C1 segment of cervical spinal cord (tissue), 14 donors: Measurements from ENCODE around the gene FAM163B.

Experiments used
- DNase-seq, 14 donors: peaks; one replicate each; lab custom pipeline; 2025; lab: John Stamatoyannopoulos, UW

Gene FAM163B

DNA sequence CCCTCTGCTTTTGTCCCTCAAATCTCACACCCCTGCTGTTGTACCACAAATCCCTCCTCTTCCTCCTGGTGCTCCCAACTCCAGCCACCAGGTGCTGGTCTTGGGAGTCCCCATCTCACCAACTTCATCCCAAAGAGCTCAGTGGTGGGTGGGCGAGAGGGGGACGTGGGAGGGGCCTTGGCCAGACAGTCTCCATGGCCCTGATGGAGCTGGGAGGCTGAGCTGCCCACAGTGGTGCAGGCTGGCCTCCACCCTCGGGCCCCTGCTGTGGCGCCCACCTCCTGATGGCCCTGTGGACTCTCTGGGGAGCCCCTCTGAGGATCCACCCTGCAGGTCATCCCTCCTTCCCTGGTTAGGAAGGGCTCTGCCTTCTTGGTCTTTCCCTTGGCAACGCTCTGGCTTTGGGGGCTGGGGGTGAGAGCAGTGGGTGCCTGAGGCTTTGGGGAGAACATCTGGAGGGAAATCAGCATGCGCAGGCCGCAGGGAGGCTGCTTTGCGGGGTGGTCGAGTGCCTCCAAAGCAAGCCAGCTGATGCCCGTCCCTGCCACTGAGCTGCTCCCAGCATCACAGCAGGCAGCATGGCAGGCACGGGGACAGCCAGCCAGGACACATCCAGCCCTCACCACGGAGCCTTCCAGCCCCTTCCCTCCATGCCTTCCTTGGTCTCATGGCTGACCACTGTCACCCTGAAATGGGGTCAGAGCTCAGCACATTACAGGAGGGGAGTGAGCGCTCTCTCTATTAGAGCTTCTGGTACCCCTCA lies 7.6 kb upstream of the FAM163B start:
- DNase-seq: no peak

DNA sequence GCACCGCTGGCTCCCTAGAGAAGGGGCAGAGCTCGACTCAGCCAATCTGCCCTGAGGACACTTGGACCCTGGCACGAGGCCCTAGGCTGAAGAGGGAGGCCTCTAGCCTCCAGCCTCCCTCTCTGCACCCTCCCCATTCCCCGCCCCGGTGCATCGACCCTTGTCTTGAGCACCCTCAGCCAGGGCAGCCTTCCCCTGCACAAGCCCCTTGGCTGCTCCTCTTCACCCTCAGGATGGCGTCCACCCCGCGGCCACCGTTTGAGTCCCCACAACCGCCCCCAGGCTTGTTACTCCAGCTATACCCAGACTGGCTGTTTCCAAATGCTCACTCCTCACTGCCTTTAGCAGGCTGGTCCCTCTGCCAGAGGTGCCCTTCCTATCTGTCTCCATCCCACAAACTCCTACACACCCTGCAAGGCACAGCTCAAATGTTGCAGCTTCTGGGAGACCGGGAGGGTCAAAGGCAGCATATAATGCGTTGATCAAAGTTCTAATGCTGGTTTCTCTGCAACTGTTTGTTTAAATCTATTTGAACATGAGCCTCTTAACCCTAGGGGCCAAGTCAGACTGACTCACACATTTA lies 6.5 kb upstream of the FAM163B start:
- DNase-seq: no peak

DNA sequence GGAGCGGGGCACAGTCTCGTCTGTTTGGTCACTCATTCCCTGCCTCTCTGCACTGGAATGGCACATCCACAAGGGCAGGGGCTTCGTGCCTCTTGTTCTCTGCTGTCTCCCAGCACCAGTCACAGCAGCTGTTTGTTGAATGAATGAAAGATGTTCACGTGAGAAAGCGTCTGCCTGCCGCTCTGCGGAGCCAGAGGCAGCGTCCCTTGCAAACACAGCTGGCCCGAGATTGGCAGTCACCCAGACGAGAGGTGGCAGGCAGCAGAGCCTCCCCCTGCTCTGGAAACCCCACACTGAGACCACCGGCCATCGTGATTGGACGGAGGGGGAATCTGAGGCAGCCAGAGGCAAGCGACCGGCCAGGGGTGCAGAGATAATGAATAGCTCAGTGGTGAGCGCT lies 6.0 kb upstream of the FAM163B start:
- DNase-seq: no peak

DNA sequence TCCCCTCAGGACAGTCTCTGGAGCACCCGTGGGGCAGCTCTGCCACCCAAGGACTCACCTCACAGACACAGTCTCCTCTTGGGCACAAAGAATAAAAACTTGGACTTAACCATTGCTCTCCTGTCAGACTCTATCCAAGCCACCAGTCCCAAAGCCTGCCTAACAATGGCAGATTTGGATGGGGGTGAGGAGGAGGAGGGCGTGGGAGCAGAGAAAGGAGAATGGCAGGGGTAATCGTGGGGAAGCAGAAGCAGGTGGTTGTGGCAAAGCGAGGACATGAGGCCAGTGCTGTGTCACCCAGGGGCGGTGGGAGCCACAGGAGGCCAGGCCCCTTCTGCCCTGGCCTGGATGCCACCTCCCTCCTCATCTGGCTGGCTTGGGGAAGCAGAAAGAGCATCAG lies 5.5 kb upstream of the FAM163B start:
- DNase-seq: no peak

DNA sequence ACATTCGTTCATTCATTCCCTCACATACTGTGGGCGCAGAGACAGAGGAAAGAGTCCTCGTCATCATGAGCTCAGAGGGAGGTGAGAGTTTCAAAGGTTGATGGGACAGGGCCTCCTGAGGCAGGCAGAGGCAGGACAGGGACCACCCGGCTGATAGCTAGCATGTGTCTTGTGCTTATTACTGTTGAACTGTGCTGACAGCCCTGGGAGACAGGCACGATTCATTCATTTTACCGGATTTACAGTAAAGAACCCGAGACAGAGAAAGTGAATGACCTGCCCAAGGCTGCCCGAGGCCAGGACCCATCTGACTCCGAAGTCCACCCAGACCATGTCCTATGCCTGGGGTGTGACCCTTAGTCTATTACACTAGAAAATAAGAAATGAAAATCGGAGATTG lies 4.9 kb upstream of the FAM163B start:
- DNase-seq: no peak

DNA sequence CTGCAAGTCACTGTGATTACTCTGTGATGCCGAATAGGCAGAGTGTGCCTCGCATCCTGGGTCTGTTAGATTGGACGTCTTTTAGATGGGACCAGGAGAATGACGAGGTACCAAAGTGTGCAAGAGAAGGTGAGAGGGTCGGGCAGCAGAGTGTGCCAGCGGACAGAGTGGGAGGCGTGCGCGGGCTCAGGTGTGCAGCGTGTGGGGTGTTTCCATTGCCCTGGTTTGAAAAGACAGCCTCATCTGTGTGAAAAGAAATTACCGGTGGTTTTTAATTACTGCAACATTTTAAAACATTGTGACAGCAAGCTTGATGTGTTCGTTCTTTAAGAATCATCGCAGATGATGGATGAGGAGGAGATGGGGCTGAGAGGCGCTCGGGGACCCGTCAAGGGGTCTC lies 4.2 kb upstream of the FAM163B start:
- DNase-seq: no peak

DNA sequence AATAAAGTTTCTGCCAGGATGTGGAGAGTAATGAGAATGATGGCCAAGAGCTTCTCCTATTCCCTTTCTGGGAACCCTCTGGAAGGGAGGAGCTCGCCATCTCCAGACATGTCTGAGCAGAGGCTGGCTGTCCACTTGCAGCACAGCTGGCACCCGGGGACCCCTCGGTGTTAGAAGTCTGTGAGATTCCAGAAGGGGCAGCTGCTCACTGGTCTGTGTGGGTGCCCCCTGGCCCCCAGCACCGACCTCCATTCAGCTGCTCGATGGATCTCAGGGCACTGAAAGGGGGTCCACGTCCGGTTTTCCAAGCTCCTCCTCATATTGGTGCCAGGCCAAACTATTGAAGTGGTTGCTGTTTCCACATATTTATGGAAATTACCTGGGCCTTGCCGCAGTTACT lies 3.6 kb upstream of the FAM163B start:
- no peak for DNase-seq

DNA sequence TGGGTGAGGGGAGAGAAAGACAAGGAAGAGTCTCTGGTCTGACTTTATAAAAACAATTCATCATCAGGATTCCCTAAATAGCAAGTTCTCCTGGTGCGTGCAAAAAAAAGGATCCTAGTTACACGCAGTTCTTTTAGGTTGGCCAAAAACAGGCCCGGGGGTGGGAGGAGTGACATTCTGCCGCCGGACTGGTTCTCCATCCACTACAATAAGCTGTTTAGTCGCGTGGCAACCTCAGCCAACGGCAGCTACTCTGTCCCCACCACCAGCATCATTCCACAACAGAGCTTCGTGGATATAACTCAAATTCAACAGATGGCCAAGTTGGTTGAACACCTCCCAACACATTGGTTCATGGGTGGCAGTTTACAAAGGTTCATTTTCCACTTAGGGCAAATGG lies 2.9 kb upstream of the FAM163B start:
- DNase-seq: no peak

DNA sequence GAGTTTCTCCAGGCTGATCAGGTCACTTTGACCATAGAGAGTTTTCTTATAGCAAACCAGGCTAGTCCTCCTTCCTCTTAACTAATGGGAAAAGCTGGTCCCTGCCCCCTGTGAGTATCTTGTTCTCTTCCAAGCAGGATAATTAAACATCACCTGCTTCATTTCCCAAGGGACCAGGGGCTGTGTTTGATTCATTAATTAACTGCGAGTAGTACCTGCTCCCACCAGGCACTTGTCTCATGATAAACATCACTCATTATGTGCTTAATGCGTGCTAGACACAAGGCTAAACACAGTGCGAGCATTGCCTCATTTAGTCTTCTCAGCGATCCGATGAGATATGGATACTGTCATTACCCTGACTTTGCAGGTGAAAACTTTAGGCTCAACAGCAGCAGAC lies 1.7 kb upstream of the FAM163B start:
- DNase-seq: no peak

DNA sequence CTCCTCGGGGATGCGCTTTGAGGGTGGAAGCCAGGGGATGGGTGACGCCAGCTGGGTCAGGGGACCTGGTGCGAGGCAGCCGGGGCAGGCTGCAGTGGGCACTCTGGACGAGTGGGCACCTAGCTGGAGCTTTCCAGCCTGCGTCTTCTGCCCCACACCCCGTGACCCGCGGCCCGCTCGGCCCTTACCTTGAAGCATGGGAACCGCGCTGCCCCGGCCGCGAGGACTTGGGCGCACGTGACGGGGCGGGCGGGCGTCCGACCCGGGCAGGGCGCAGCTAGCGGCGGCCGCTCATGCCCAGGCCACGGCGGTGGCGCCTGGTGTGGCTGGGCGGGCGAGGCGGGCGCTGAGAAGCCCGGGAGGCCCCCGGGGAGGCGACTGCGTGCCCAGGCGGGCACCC lies 300 bp downstream of the FAM163B start:
- DNase-seq: no peak

DNA sequence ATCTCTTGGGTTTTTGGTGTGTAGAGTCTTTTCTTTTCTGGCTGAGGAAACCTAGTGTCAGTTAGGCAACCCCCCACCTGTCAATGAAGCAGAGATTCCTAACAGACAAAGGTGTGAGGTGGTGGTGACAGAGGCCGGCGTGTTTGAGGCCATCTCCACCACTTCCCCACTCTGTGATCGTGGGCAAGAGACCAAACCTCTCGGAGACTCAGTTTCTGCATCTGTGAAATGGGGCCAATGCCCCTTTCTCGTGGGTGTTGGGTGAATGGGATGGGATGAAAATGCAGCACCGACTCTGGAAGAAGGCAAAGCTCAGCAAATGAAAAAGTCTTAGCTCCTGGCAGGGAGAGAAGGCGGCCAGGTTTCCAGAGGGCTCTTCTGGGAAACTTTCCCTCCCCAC lies 807 bp downstream of the FAM163B start:
- DNase-seq: no peak

DNA sequence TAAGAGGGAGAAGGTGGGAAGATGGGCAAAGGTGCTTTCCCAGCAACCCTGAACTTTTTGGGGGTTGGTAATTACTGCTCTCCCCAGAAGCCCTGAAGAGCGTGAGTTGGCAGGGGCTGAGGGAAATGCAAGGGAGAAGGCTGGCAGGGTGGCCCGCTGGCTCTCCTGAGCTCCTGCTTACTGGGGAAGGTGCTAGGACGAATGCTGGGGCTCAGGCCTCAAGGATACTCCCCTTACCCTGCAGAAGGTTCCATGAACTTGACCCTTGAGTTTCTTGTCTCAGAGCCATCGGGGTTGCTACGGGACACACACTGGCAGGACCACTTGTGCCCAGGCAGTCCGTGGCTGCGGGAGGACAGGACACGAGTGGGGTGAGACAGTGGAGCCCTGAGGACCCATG lies 1.2 kb downstream of the FAM163B start:
- DNase-seq: no peak

DNA sequence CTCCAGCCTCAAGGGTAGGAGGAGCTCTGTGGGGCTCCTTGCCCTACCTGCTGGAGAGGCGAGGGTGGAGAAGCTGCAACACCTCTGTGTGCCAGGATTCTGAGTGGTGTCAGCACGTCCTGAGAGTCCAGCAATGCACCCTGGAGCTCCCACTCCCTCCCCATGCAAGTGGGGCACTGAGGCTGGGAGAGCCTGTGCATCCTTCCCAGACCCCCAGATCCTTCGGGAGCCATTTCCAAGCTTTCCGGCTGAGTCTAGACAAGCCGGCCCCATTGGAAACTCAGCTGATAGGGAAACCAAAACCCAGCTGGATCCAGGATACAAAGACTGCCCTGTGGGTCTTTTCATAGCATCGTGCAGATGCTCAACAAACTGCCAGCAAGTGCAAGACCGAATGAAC lies 1.8 kb downstream of the FAM163B start:
- DNase-seq: no peak

DNA sequence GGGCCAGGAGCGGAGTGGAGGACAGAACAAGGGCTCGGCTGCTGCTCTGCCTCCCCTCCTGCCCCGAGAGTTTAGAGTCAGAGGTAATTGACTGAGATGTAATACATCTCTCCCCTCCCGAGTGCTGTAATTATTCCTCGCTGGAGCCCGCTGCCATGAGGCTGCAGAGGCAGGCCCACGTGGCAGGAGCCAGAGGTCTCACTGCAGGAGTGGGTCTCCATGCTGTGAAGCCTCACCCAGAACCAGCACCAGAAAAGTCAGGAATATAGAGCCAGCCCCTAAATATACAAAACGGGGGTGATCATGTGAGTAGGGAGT lies 2.5 kb downstream of the FAM163B start:
- no peak for DNase-seq

DNA sequence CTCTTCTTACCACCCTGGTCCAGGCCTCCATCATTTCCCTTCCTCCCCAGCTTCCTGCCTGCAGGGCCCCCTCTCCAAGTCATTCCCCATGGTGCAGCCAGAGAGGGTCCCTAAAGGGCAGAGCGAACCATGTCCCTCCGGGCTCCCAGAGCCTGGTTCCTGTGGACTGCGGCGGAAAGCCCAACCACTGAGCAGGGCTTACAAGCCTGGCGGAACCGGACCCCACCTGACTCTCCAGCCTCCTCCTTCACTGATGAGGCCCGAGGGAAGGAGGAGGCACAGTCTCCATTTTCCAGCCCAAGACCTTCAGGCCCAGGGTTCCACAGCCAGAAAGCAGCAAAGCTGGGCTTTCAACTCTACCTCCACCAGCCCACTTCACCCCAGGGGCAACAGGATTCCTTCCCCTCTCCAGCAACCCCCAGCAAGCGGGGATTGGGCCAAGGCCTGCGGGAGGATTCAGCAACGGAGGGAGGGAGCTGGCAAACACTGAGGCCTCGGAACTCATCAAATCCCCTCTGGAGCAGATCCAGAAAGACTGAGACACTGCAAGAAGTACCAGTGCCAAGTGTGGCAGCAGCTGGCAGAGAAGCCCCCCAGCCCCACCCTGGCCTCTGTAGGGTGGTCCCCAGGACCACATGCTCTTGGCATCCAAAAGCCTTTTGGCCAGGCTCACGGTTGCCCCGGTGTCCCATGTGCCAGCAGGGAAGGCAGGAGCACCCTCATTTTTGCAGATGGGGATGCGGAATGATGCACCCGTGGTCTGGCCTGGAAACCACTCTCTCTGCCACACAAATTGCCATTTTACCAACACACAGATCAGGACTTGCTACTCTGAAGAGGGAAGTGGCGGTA lies 3.1 kb downstream of the FAM163B start:
- no peak for DNase-seq

DNA sequence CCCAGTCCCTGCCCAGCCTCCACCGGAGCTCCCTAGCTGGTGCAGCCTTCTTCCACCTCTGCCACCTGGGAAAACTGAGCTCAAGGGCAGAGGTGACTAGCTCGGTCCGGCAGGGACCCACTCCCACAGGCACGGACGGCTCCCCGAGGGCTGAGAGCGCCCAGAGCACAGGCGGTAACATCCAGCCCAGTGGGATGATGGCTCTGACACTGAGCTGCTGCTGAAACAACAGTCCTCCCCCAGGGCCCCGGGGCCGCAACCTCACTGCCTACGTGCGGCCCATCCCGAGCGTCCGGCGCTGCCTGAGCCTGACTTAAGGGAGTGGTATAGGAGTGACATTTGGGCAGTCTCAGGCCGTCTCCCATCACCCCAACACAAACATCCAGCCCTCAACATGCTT lies 3.7 kb downstream of the FAM163B start:
- DNase-seq: no peak

DNA sequence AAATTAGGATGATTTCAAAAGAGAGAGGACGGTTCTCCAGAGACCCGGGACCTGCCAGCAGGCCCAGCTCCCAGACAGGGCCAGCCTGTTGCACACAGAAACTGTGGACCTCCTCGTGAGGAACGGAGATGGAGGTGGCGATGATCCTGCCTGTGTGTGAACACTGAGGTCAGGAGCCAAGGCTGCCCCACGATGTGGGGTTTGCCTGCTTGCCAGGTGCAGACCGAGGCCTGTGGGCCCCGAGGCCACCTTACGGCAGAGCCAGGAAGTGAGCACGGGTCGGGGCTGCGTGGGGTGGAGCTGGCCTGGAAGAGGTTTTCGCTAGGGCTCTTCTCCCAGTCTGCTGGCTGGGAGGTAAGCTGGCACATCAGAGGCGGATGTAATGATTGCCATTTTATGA lies 4.3 kb downstream of the FAM163B start:
- no peak for DNase-seq

DNA sequence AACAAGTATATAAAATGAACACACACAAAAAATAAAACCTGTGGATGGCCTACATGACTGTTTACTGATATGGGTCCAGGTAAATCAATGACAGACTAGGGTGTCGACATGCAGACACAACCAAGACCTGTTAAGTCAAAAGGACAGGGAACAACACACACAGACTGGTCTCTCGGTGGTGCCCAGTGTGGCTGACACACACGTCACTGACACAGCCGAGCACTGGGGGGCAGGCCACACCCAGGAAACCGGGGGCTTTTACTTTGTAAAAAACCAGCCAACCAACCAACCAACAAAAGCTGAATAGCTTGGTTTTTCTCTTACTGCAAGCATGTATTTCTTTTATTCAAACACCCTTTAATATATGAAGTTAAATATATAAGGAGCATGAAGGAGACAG lies 5.0 kb downstream of the FAM163B start:
- no peak for DNase-seq

DNA sequence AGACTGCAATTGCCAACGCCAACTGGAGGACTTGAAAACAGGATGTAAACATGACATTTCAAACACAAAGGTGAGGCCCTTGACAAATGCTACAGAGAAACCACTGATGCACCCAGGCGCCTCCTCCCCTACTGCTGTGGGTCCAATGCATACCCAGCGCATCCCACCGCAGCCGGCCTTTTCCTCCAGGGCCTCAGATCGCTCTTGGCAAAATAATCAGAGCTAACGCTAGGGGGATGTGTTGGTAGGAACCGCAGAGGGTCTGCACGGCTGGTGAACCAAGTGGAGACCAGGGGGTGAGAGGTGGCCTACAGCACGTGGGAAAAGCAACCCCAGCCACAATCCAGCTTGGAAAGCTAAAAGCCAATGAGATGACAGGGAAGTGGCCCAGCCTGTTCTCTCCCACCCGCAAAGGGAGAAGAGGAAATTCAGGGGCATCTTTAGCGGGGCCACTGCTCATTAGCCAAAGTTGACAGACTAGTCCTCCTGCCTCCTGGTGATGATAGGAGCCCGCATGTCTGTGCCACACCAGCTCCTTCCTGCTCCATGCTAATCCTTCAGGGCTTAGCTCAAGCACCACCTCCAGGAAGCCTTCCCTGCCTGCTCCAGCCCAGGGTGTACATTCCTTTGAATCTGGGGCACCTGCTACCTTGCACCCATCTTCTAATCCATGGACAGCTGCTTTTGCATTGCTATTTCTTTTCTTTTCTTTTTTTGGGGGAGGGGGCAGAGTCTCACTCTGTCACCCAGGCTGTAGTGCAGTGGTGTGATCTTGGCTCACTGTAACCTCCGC lies 5.9 kb downstream of the FAM163B start:
- DNase-seq: no peak

DNA sequence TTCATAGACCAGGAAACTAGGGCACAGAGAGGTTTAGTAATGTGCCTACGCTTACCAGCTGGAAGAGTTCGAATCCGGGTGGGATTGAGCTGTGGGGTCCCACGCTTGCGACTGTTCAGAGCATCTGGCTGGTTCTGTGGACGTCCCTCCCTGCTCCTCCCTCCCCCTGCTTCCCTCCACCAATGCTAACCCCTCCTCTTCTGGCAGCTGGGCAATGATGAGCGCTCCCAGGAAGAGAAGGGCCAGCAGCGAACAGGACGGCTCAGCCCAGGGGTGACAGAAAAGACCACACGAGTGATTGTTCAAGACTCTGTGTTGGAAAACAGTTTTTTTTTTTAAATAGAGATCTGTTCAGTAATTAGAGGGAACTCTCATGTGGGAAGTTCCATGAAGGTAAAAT lies 6.9 kb downstream of the FAM163B start:
- DNase-seq: no peak

DNA sequence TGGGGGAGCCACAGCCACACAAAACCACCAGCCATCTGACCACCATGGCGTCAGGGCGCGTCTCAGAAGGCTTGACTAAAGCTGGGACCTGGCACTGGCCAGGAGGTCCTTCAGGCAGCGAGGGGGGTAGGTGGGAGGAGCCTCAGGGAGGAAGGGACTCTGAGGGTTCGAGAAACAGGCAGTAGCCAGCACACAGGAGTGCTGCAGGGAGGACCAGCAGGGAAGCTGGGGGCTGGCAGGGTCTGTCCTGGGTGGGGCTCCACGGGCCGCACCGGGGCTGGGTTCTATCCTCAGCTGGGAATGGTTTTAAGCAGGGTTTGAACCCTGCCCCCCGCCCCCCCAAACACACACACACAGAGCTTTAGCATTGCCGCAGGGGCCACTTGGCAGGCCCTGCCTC lies 7.4 kb downstream of the FAM163B start:
- no peak for DNase-seq

DNA sequence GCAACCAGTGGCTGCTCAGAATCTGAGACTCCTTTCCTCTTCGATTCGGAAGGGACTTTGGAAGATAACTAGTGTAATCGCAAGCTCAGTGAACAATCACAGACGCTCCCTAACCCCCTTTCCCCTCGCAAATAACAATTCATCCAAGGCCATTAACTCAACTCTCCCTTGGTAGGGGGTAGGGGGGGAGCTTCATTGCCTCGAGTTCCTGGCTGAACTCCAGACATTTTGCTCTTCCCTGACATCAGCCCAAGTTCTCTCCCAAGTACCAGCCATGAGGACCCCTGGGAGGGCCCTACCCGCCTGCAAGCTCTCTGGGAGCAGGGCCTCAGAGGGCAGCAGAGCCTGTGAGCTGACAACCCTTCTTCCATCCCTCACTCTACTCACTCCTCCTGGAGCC lies 8.4 kb downstream of the FAM163B start:
- DNase-seq: no peak
